GM18951 (cell line): ENCODE data around the gene RENBP.

Source experiments
- POLR2A ChIP-seq: IDR thresholded peaks from 4 replicates; pipeline ENCODE4 v1.6.1; 2011; ENCODE audit warnings: mild to moderate bottlenecking; ENCODE audit not compliant: insufficient read length, insufficient read depth; ENCODE audit errors: extremely low read depth
- in situ Hi-C: fragments of 300-500 bp; cut with MboI; formaldehyde crosslinking; loops from one replicate; pipeline ENCODE4 v1.12.0; 2022; ENCODE audit warnings: low sequenced_read_pairs, mixed read lengths, inconsistent platforms; ENCODE audit not compliant: unreplicated experiment

The RENBP gene

DNA sequence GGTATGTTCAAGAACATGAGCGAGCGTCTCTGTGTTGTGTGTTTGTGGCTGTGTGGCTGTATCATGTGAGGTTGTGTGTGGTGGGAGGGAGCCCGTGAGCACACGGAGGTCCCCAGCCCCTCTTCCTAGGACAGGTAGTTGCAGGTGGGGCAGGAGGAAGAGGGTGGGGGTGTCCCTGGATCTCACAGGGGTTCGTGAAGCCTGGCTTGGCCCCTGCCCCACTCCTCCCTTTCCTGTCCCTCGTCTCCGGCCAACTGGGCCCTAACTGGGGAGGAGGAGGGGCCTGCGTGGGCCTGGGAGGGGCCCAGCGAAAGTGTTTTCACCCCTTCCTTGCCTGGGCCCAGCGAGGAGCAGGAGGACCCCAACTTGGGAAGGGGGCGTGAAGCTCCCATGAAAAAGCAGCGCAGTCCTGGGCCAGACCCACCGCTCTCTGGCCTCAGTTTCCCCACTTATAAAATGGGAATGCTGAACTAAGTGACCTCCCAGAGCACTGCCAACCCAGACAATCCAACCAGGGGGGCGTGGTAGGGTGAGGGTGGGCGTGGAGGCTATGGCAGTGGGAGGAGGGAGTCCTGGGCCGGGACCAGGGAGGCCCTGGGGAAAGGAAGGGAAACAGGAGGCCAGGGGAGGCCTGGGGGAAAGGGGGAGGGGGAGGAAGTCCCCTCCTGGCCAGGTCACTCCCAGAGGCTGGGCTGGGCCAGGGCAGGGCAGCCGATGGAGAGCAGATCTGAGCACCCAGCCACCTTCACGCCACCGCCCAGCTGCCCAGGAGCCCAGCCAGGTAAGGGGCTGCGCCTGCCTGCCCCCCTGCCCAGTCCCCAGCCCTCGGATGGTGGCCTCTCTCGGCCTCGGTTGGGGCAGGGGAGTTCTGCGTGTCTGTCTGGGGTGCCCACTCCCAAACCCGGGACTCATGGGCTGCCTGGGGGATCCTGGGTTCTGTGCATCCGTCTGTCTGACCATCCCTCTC, 40.2 kb downstream of the RENBP start, which contains the start of gene AVPR2:
Gene AVPR2 (plus strand): TSS at position 683 of the 967 bp plus-strand sequence. CDS start 473 bp downstream, outside the sequence.
- in situ Hi-C loops = no loop called here
- no peak for TF ChIP-seq POLR2A

DNA sequence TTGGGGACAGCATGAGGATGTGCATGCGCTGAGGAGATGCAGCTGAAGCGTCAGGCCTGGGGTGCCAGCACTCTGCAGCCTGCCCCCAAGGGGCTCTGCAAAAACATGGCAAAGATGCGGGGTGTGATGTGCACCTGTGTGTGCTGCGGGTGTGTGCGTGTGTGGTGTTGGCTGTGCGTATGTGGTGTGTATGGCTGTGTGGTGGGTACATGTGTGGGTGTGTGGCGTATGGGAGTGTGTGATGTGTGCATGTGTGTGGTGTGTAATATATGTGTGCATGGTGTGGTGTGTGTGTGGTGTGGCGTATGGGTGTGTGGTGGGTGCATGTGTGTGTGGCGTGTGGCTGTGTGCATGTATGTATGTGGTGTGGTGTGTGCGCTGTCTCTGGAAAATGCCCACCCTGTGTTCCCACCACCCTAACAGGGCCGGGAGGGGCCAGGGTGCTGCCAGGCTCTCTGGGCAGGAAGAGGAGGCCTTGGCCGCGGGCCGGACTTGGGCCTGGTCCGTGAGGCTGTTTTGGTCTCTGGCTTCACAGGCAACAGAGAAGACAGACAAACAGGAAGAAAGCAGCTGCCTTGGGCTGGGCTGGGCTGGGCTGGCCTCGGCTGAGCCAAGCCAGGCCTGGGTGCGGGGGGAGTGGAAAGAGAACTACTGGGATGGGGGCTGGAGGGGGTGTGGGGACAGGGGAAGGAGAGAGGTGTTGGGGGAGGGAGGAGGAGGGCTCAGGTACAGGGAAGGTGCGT, 41.0 kb downstream of the RENBP start:
- no peak for TF ChIP-seq POLR2A
- in situ Hi-C loops = no loop called here

DNA sequence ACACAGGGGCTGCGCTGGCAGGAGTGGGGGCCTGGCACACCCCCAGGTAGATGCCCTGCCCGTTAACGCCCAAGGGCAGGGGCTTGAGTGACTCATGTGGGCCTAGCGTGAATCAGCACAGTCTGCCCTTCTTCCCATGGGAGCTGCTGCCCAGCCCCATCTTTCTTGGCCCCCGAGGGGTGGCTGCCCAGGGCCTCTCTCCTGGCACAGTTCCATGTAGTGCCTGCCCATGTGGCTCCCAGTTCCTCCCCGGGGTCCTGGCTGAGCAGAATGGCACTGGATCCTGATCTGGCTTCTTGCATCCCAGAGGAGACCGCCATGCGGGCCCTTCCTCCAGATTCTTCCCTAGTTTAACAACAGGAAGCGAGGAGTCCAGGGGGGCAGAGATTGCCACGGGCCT, 42.1 kb downstream of the RENBP start:
- in situ Hi-C loops = no loop called here
- TF ChIP-seq POLR2A = no peak

DNA sequence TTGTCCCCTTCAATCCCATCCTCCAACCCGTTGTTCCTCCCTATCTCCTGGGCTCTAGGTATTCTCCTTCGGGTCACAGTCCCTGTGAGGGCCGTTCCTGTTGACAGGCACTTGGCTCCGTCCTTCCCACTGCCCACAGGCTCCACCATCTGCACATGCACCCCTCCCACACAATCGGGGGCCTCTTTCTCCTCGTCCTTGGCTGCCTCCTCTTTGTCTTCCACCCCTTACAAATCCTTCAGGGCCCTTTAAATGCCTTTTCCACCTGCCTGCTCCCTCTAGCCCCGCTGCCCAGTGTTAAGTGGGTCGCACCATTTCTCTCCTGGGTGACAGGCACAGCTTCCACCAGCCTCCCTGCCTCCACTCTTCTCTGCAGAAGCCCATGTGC, 42.7 kb downstream of the RENBP start:
- in situ Hi-C loops = no loop called here
- no peak for TF ChIP-seq POLR2A

DNA sequence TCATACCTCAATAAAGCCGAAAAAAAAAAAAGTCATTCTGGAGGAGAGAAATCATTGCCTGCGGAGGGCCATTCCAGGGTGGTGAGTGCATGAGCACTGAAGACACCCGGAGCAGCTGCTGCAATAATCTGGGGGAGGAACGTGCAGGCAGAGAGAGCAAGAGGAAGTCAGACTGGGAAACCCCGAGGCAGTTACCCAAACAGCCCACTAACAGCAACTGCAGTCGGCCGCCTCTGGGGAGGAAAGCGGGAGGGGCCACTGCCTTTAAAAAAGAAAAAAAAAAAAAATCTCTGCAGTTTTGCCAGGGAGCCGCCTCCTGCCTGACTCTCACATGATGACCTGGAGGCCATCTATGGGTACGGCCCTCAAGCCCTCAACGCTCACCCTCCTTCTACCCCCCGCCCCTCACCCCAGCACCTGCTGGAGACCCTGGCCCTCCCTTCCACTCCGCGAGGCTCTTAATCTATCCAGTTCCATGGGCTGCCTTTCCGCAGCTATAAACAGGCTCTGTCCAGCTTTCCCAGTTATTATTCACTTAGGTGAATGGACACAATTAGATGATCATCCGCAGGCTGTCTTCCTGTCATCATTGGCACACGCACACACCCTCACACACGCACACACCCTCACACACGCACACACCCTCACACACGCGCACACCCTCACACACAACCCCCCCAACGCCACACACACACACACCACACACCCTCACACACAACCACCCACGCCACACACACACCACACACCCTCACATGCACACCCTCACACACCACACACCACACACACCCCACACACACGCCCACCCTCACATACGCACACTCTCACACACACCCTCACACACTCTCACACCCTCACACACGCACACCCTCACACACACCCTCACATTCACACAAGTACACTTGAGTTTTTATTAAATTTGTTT, 43.4 kb downstream of the RENBP start:
- in situ Hi-C loops = no loop called here
- TF ChIP-seq POLR2A = no peak

DNA sequence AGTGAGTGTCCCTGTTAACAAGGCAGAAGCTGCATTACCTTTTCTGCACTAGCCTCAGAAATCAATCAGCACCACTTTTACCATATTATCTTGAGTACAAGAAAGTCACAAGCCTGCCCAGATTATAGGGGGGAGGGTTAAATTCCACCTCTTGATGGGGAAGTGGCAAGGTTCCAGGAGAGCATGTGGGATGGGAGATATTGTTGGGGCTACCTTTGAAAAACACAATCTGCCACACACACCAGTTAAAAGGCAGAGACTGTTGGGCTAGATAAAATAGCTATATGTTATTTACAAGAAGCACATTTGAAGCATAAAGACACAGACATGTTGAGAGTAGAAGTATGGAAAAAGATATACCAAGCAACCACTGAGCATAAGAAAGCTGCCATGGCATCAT, 46.5 kb downstream of the RENBP start:
- in situ Hi-C loops = no loop called here
- TF ChIP-seq POLR2A = no peak

DNA sequence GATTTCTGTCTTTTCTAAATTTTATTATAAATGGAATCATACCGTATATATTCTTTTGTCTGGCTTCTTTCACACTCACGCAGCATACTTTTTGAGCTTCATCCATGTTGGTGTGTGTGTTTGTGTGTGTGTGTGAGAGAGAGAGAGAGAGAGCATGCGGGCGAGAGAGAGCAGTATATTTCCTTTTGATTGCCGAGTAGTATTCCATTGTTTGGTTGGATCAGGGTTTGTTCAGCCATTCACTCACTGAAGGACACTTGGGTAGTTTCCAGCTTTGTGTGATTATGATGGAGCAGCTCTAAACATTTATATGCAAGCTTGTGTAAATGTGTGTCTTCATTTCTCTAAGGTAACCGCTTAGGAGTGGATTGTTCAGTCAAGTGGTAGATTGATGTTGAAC, 55.3 kb downstream of the RENBP start:
- no peak for TF ChIP-seq POLR2A
- in situ Hi-C loops = no loop called here

DNA sequence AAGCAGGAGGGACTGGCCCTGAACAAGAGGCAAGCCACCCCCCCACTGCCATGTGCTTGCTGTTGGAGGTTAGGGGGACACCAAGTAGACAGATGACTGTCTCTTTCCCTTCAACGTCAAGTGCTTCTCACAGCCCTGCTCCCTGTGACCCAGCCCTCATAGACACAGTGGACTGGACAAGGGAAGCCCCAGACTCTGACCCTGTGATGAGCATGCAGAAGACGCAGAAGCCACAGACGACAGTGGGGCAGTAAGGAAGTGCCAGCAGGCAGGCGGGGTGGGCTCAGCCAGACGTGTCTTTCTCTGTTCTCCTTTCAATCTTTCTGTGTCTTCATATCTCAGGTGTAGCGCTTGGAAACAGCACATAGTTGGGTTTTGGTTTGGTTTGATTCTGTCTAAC, 56.1 kb downstream of the RENBP start:
- in situ Hi-C loops = no loop called here
- TF ChIP-seq POLR2A = no peak

DNA sequence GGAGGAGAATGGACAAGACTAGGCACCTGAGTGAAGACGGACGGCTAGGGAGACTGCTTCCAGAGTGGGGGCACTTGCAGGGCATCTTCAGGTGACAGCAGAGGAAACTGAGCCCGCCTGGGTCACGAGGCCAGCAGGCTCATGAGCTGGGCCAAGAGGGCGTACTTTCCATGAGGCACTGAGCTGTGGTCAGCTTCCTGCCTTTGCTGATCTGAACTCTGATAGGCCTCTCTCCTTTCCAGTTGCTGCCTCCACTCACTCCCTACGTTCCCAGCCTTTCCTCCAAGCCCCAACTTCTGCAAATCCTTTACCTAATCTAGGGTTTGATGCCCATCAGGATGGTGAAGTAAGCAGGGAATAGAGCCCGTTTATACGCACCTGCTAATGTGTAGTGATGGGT, 57.1 kb downstream of the RENBP start:
- no peak for TF ChIP-seq POLR2A
- in situ Hi-C loops = no loop called here

DNA sequence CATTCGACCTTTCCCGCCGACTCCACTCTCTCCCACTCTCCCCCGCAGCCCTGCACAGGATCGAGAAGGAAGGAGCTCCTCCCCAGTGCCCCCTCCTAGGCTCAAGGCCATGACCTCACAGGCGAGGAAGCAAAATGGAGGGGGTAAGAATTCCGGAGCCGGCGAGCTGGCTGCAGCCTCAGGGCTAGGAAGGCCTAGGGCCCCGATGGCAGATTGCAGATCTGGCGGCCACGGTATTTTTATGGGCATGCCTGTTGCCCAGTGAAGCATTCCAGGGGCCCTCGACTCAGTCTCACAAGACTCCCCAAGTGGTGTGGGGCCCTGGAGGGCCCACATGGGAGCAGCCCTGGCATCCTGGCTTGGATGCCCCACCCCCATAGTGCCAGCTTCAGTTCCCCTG, 57.5 kb downstream of the RENBP start:
- no peak for TF ChIP-seq POLR2A
- in situ Hi-C loops = no loop called here

DNA sequence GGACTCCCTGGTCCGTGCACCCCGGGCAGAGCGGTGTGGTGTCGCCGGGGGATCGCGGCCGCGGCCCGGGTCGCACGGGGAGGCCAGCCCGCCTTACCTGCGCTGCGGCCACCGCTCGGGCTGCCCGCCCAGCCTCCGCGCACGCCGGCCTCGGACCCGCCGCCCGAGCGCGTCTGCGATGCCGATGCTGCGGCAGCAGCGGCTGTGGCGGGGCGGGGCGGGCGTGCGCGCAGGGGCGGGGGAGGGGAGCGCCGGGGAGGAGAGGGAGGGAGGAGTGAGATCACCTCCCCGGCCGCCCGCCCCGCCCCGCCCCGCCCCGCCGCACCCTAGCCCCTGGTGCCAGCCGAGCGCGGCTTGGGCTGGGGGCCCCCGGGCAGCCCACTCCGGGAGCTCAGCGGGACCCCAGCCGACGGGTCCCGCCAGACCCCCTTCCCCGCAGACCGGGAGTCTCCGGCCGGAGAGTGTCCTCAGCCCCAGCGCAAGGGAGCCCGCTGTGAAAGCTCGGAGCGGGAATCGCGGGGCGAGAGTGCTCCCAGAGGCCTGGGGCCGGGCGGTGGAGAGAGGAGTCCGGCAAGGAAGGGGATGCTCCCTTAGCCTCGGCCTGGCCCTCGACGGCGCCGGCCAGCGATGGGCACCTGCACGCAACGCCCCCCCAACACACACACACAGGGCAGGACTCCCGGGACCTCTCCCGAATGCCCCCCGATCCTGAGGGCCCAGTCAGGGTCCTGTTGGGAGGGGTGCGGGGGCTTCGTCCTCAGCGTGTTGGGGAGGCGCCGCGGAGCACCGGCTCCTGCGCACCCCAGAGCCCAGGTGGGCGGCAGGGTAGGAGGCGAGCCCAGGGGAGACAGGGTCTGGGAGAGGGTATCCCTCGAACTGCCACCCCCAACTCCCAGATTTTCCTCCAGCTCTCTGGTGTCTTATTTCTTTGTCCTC, 58.2 kb downstream of the RENBP start, which contains the start of gene L1CAM:
Gene L1CAM (minus strand): TSS at position 206 of the 936 bp plus-strand sequence. CDS start 10,337 bp downstream, outside the sequence.
- in situ Hi-C loops = no loop called here
- no peak for TF ChIP-seq POLR2A
